ENCODE results near the gene PRDM15.

PRDM15 gene

GRCh38 chr21:41873005-41873404 lies 6.1 kb downstream of the PRDM15 start:
- H3K4me3 ChIP-seq (ENCODE audit: low read length) = no peak overlapping the region
- TF ChIP-seq, protein P1, sequence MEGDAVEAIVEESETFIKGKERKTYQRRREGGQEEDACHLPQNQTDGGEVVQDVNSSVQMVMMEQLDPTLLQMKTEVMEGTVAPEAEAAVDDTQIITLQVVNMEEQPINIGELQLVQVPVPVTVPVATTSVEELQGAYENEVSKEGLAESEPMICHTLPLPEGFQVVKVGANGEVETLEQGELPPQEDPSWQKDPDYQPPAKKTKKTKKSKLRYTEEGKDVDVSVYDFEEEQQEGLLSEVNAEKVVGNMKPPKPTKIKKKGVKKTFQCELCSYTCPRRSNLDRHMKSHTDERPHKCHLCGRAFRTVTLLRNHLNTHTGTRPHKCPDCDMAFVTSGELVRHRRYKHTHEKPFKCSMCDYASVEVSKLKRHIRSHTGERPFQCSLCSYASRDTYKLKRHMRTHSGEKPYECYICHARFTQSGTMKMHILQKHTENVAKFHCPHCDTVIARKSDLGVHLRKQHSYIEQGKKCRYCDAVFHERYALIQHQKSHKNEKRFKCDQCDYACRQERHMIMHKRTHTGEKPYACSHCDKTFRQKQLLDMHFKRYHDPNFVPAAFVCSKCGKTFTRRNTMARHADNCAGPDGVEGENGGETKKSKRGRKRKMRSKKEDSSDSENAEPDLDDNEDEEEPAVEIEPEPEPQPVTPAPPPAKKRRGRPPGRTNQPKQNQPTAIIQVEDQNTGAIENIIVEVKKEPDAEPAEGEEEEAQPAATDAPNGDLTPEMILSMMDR (conservative IDR thresholded peaks at IDR 0.05; ENCODE audit: low read depth, low read length) = no peak
- no peak for DNase-seq (ENCODE audit: low read depth)

GRCh38 chr21:41871293-41872030 lies 7.7 kb downstream of the PRDM15 start:
- H3K4me3 ChIP-seq (ENCODE audit: low read length) = no peak overlapping the region
- no peak for DNase-seq (ENCODE audit: low read depth)
- TF ChIP-seq, protein P1 (conservative IDR thresholded peaks at IDR 0.05; ENCODE audit: low read depth, low read length) = no peak

DNA sequence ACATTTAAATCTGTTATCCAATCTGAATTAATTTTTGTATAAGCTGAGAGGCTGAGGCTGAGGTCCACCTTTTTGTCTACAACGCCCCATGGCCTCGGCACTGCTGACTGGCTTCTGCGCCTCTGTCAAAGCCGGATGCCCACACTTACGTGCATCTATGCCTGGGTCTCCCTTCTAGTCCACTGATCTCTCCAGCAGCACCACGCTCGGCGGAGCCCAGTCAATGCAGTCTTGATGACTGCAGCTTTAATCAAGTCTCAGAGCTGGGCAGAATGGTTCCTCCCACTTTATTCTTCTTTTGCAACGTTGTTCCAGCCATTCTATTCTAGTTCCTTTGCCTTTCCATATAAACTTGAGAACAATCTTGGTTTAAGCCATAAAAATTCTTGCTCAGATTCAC lies 9.4 kb downstream of the PRDM15 start:
- DNase-seq (ENCODE audit: low read depth) = no peak
- TF ChIP-seq, protein P1 (conservative IDR thresholded peaks at IDR 0.05; ENCODE audit: low read depth, low read length) = no peak
- H3K4me3 ChIP-seq (ENCODE audit: low read length) = no peak overlapping the region

DNA sequence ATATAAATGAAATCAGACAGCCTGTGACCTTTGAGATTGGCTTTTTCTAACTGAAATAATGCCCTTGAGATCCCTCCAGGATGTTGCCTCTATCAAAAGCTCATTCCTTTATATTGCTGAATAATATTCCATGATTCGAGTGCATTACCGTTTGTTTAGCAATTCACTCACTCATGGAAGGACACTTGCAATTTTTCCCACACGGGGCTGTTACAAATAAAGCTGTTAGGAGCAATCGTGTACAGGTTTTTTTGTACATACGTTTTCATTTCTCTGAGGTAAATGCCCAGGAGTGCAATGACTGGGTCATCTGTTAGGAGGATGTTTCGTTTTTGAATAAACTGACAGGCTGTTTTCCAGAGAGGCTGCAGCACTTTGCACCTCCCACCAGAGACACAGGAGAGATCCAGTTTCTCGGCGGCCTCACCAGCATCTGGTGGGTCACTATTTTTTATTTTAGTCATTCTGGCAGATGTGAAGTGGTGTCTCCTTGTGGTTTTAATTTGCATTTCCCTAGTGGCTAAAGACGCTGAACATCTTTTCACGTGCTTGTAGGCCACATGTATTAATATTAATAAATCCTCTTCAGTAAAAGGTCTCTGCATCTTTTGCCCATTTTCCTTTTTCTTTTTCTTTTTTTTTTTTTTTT lies 11.0 kb downstream of the PRDM15 start:
- H3K4me3 ChIP-seq (ENCODE audit: low read length) = no peak overlapping the region
- TF ChIP-seq, protein P1 (conservative IDR thresholded peaks at IDR 0.05; ENCODE audit: low read depth, low read length) = no peak
- DNase-seq (ENCODE audit: low read depth) = no peak

- H3K4me3 ChIP-seq (ENCODE audit: low read length) = no peak overlapping the region
- TF ChIP-seq, protein P1 (conservative IDR thresholded peaks at IDR 0.05; ENCODE audit: low read depth, low read length) = no peak
- no peak for DNase-seq (ENCODE audit: low read depth)
Observed at GRCh38 chr21:41867313-41867712, 11.8 kb downstream of the PRDM15 start.

- DNase-seq (ENCODE audit: low read depth) = no peak
- TF ChIP-seq, protein P1 (conservative IDR thresholded peaks at IDR 0.05; ENCODE audit: low read depth, low read length) = no peak
- no peak overlapping the region for H3K4me3 ChIP-seq (ENCODE audit: low read length)
Observed at GRCh38 chr21:41866274-41866809, 12.8 kb downstream of the PRDM15 start.

Data from retinal pigment epithelial cell (primary cell).